B cell (primary cell): ENCODE data around the gene ENOX1.

Source experiments
- EZH2 ChIP-seq: IDR thresholded peaks from 2 replicates; pipeline ENCODE4 v1.6.1; 2012; ENCODE audit warnings: borderline replicate concordance, low read depth, mild to moderate bottlenecking, moderate library complexity, low read length; ENCODE audit not compliant: insufficient read depth, poor library complexity, severe bottlenecking
- TF ChIP-seq, protein P1 (sequence below): fragments of 200-600 bp; IDR thresholded peaks from one replicate; pipeline ENCODE4 v1.8.0; 2022; ENCODE audit warnings: antibody characterized with exemption, mild to moderate bottlenecking

DNA sequence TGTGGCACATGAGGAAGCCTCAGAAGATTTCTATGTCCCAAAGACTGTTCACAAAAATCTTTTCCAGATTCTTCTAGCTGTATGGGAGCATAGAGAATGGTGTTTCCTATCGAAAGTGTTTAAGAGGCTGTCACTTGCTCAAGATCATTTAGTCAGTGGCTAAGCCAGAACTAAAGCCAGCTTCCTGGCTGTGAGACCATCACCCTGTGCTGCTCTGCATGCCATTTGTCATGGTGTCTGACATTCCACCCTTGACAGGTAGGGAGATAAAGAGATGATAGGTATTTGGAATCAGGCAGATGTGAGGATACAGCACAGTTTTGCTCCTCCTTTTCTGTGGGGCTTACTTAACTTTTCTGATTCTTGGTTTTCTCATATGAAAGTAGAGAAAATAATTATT lies 586.0 kb downstream of the ENOX1 start:
- TF ChIP-seq, protein P1, sequence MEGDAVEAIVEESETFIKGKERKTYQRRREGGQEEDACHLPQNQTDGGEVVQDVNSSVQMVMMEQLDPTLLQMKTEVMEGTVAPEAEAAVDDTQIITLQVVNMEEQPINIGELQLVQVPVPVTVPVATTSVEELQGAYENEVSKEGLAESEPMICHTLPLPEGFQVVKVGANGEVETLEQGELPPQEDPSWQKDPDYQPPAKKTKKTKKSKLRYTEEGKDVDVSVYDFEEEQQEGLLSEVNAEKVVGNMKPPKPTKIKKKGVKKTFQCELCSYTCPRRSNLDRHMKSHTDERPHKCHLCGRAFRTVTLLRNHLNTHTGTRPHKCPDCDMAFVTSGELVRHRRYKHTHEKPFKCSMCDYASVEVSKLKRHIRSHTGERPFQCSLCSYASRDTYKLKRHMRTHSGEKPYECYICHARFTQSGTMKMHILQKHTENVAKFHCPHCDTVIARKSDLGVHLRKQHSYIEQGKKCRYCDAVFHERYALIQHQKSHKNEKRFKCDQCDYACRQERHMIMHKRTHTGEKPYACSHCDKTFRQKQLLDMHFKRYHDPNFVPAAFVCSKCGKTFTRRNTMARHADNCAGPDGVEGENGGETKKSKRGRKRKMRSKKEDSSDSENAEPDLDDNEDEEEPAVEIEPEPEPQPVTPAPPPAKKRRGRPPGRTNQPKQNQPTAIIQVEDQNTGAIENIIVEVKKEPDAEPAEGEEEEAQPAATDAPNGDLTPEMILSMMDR, result no peak
- no peak for TF ChIP-seq EZH2
